Suprapubic skin (tissue), 4 donors: ENCODE measurements around the gene PLAAT5. TPM values are rescaled to one million over a fixed set of nuclear protein-coding genes. Genes with fewer than 3 reads are reported as not detected.

Source experiments
- DNase-seq, 2 donors: peaks; one replicate each; pipeline ENCODE4 v3.0.0-alpha.2; 2019; ENCODE audit warnings: low spot score in 2 of 2
- H3K27ac ChIP-seq: fragments of 200-600 bp; sonication (generic); one replicate; pipeline ENCODE4 v1.5.1; 2019
- H3K27me3 ChIP-seq: fragments of 200-600 bp; sonication (generic); one replicate; pipeline ENCODE4 v1.5.1; 2019
- H3K36me3 ChIP-seq: fragments of 200-600 bp; sonication (generic); one replicate; pipeline ENCODE4 v1.5.1; 2019
- H3K4me1 ChIP-seq: fragments of 200-600 bp; sonication (generic); one replicate; pipeline ENCODE4 v1.5.1; 2019
- H3K4me3 ChIP-seq: fragments of 200-600 bp; sonication (generic); one replicate; pipeline ENCODE4 v1.5.1; 2019; ENCODE audit warnings: mild to moderate bottlenecking
- H3K9me3 ChIP-seq: fragments of 200-600 bp; sonication (generic); one replicate; pipeline ENCODE4 v1.5.1; 2019
- CTCF ChIP-seq, 2 donors: fragments of 200-600 bp in 1 of 2; fragments of 450-650 bp in 1 of 2; sonication (generic) in 1 of 2; IDR thresholded peaks; one replicate each; pipeline ENCODE4 v1.5.1; 2016 to 2019; ENCODE audit warnings: antibody characterized with exemption in 2 of 2, mild to moderate bottlenecking in 1 of 2, moderate library complexity in 1 of 2
- EP300 ChIP-seq: sonication (generic); formaldehyde crosslinking; IDR thresholded peaks from one replicate; pipeline ENCODE4 v1.6.1; 2017; ENCODE audit warnings: antibody characterized with exemption
- POLR2A ChIP-seq, 2 donors: fragments of 450-650 bp; IDR thresholded peaks; one replicate each; pipeline ENCODE4 v1.6.1; 2017; ENCODE audit warnings: antibody characterized with exemption in 2 of 2, mild to moderate bottlenecking in 2 of 2, moderate library complexity in 2 of 2
- POLR2AphosphoS5 ChIP-seq, 3 donors: sonication (generic); formaldehyde crosslinking; IDR thresholded peaks; one replicate each; pipeline ENCODE4 v1.6.1; 2017; ENCODE audit warnings: antibody characterized with exemption in 3 of 3
- WGBS: methylation state at CpG from one replicate; pipeline ENCODE4 v1.1.5; 2018; 5-methylcytosine and 5-hydroxymethylcytosine counted together
- total RNA-seq, 4 donors: library from RNA; depleted of rRNA; stranded (reverse); fragments of >200 nt; gene quantifications; one replicate each; pipeline ENCODE4 v1.1.0, GENCODE V29; 2016

PLAAT5 gene
- total RNA-seq, 4 donors from 2014 or later, result 0.38 to 9.9 (median 2.4) TPM

GRCh38 chr11:63478896-63479295 lies 12.1 kb downstream of the PLAAT5 start:
- Histone ChIP-seq H3K36me3 (no peaks in the 10 kb centered on the region), H3K4me1 (no peaks in the 10 kb centered on the region), H3K27me3 (no peaks in the 10 kb centered on the region), H3K27ac (no peak overlapping the region), H3K9me3 (no peaks in the 10 kb centered on the region), H3K4me3 (no peak overlapping the region)
- no peak for DNase-seq
- TF ChIP-seq POLR2AphosphoS5 (IDR thresholded peaks at IDR 0.05) (no peak), CTCF (IDR thresholded peaks at IDR 0.05) (peak; percentile 83 to 84)
- 12% methylated on average over 5 of the region's 5 CpGs for WGBS

GRCh38 chr11:63476618-63477017 lies 14.3 kb downstream of the PLAAT5 start:
- H3K9me3 ChIP-seq, result no peaks in the 10 kb centered on the region
- H3K36me3 ChIP-seq, result no peaks in the 10 kb centered on the region
- no peaks in the 10 kb centered on the region for H3K4me1 ChIP-seq
- TF ChIP-seq POLR2AphosphoS5 (IDR thresholded peaks at IDR 0.05) (no peak), EP300 (no peak), POLR2A (IDR thresholded peaks at IDR 0.05) (no peak), CTCF (IDR thresholded peaks at IDR 0.05) (no peak)
- H3K27me3 ChIP-seq, result no peaks in the 10 kb centered on the region
- no peak for DNase-seq
- H3K27ac ChIP-seq, result no peak overlapping the region
- no peak overlapping the region for H3K4me3 ChIP-seq

- no peak for DNase-seq
- Histone ChIP-seq H3K36me3 (no peaks in the 10 kb centered on the region), H3K4me1 (no peaks in the 10 kb centered on the region), H3K27me3 (no peaks in the 10 kb centered on the region), H3K4me3 (no peak overlapping the region), H3K9me3 (no peaks in the 10 kb centered on the region), H3K27ac (no peak overlapping the region)
- TF ChIP-seq EP300 (no peak), POLR2AphosphoS5 (IDR thresholded peaks at IDR 0.05) (no peak), POLR2A (IDR thresholded peaks at IDR 0.05) (no peak), CTCF (IDR thresholded peaks at IDR 0.05) (no peak)
- 86% methylated on average over 3 of the region's 3 CpGs for WGBS
Measured at GRCh38 chr11:63472372-63472771, 18.6 kb downstream of the PLAAT5 start.

- H3K27me3 ChIP-seq, result no peaks in the 10 kb centered on the region
- WGBS, result 58% methylated on average over 3 of the region's 3 CpGs
- no peaks in the 10 kb centered on the region for H3K4me1 ChIP-seq
- TF ChIP-seq POLR2A (IDR thresholded peaks at IDR 0.05) (no peak), EP300 (no peak), CTCF (IDR thresholded peaks at IDR 0.05) (no peak), POLR2AphosphoS5 (IDR thresholded peaks at IDR 0.05) (no peak)
- no peak overlapping the region for H3K27ac ChIP-seq
- no peaks in the 10 kb centered on the region for H3K9me3 ChIP-seq
- H3K36me3 ChIP-seq, result no peaks in the 10 kb centered on the region
- no peak overlapping the region for H3K4me3 ChIP-seq
- DNase-seq, result no peak
Measured at GRCh38 chr11:63470311-63470710, 20.7 kb downstream of the PLAAT5 start.

- Histone ChIP-seq H3K36me3 (no peaks in the 10 kb centered on the region), H3K9me3 (no peaks in the 10 kb centered on the region), H3K4me3 (no peak overlapping the region), H3K27ac (no peak overlapping the region), H3K27me3 (no peaks in the 10 kb centered on the region), H3K4me1 (no peaks in the 10 kb centered on the region)
- TF ChIP-seq EP300, result no peak
- no peak for TF ChIP-seq CTCF (IDR thresholded peaks at IDR 0.05)
- no peak for TF ChIP-seq POLR2AphosphoS5 (IDR thresholded peaks at IDR 0.05)
- DNase-seq, result no peak
Measured at GRCh38 chr11:63462137-63462536, 28.8 kb downstream of the PLAAT5 start.
